ENCODE measurements around the gene NTN5.

DNA sequence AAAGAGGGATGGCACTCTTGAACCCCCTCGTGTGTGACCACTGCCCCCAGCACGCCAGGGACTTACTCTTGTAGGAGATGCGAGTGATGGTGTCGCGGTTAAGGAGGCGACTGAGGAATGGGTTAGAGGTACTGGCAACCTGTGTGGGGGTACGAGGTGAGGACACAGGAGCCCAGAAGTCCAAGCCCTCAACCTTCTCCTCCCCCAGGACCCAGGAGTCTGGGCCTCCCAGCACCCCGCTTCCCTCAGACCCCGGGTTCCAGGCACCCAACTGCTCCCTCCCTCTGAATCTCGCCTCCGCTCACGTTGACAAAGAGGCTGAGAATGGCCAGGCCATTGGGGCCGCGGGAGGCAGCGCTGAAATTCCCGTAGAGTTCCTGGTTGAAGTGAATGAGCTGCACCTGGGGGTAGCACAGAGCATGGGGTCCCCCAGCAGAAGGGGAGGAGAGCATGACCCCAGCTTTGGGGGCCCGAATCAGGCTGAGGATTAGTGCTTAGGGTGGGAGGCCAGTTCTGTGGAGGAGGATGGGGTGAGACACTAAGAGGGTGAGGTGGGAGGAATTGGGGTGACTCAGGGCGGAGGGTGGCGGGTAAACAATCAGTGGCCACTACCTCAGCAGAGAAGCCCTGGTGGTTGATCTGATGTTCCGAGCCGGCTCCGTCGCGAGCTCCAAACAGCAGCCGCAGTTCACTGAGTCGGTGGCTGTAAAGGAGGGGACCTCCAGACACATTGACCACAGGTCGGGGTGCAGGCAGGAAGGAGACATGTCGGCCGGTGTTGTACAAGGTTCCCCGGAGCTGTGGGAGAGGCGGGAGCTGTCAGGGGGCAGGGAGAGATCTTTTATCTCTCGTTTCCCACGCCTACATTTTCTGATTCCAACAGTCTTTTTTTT, 33.1 kb downstream of the NTN5 start:
- TF ChIP-seq POLR2A (IDR thresholded peaks at IDR 0.05) (no peak), POLR2AphosphoS5 (IDR thresholded peaks at IDR 0.05) (no peak)
- TF ChIP-seq, protein P1, sequence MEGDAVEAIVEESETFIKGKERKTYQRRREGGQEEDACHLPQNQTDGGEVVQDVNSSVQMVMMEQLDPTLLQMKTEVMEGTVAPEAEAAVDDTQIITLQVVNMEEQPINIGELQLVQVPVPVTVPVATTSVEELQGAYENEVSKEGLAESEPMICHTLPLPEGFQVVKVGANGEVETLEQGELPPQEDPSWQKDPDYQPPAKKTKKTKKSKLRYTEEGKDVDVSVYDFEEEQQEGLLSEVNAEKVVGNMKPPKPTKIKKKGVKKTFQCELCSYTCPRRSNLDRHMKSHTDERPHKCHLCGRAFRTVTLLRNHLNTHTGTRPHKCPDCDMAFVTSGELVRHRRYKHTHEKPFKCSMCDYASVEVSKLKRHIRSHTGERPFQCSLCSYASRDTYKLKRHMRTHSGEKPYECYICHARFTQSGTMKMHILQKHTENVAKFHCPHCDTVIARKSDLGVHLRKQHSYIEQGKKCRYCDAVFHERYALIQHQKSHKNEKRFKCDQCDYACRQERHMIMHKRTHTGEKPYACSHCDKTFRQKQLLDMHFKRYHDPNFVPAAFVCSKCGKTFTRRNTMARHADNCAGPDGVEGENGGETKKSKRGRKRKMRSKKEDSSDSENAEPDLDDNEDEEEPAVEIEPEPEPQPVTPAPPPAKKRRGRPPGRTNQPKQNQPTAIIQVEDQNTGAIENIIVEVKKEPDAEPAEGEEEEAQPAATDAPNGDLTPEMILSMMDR (IDR thresholded peaks at IDR 0.05 in 8 of 11, conservative IDR thresholded peaks at IDR 0.05 in 3 of 11): no peak
